ENCODE measurements around the gene RTKN2.

DNA sequence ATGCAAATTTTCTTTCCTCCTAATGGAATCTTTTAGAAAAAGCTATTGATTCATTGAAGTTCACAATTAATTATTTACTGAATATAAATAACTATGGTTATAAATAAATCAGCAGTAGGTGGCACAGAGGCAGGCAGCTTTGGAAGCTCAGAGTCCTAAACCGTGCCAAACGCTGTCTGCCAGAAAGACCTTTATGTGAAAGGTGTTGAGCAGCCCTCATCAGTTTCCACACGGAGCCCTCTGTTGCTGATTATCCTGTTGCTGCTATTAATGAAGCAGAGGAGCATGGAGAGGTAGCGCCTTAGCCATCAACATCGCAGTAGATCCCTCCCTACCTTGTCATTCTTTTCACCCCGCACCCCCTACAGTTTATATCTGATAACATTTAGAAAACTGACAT, 51.0 kb downstream of the RTKN2 start:
- TF ChIP-seq ZNF274 (IDR thresholded peaks at IDR 0.05; ENCODE audit: low read depth, low read length) (no peak), SUZ12 (IDR thresholded peaks at IDR 0.05; ENCODE audit: extremely low read depth, insufficient read depth, insufficient read length) (no peak), YY1 (IDR thresholded peaks at IDR 0.05; ENCODE audit: insufficient read depth, insufficient read length) (no peak)
